Ammon's horn (tissue), 1 donor: ENCODE data around the gene TMBIM6.
"Not testable (repeated sequence)": the region's sequence is repeated elsewhere in the genome, so short reads cannot be mapped to it uniquely, and the experiment has no call there.

ENCODE experiments used
- DNase-seq: peaks from one replicate; pipeline ENCODE4 v3.0.0-alpha.2; 2016; ENCODE audit warnings: low spot score

Gene TMBIM6, protein sequence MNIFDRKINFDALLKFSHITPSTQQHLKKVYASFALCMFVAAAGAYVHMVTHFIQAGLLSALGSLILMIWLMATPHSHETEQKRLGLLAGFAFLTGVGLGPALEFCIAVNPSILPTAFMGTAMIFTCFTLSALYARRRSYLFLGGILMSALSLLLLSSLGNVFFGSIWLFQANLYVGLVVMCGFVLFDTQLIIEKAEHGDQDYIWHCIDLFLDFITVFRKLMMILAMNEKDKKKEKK

DNA sequence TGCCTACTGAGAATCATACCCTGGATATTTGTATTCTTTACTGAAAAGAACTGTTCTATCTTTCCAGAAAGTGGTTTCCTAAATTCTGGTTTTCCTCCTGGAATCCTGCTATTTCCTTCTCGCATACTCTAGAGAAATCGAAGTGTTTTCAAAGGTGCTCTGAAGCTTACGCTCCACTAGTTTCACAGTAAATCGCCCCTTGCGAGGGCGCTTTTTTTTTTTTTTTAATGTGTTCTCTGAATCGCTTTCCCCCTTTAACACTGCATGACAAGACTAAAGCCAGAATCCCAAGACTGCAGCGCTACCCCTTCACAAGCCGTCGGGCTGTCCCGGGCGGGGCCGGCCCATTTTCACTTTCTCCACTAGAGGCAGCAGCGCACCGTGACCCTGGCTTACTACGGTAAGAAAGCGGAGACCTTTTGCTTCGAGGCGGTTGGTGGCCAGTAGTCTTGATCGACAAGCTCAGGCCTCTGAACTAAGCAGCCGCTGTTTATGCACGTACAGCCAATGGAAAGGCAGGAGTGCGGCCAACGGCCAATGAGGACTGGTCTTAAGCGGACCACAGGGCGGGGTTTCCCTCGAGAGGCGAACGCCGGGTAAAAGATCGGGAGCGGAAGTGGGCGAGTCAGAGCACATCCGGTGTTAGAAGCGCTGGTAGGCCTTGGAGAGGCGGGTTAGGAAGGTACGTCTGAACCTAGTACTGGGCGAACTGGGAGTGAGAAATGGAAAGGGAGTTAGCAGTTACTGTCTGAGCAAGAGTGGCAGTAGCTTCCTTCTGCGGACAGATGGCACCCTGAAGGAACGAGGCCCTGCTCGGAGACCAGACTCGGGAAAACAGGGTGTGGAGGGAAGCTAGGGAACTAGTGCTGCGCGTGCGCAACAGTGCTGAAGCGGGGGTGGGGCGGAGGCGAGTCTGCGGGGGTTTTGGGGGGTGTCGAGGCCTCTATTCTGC is at the start of gene TMBIM6:
Gene TMBIM6 (plus strand): TSS at position 628 of the 952 bp plus-strand sequence. CDS start 10,937 bp downstream, outside the sequence.
- peak; percentile 100 for DNase-seq

DNA sequence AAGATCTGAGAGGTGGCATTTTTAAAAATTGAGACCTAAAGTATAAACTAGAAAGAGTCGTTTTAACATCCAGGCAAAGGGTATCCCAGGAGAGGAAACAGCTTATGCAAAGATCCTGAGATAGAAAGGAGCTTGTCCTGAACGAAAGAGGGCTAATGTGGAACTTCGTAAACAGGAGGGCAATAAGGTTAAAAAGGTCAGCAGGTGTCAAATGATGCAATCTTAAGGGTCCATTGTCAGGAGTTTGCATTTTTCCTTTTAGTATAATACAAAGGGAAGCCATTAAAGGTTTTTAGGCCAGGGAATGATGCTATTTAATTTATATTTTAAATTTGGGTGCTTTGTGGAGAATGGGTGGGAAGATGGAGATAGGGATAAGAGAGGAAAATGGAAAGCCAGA is 48.5 kb upstream of the TMBIM6 start:
- no peak for DNase-seq

DNA sequence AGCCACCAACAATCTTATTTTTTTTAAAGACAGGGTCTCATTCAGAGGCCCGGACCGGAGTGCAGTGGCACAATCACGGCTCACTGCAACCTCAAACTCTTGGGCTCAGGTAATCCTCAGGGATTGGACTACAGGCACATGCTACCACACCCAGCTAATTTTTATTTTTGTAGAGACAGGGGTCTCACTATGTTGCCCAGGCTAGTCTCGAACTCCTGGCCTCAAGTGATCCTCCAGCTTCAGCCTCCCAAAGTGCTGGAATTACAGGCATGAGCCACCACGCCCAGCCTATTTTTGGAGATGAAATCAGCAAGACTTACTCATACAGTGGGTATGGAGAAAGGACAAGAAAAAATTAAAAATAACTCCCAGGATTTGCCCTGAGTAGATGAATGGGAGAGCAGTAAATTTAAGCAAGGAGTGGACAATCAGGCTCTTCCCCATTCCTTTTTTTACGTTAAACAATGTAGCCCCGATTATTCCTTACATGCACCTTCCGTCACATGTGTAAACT is 47.4 kb upstream of the TMBIM6 start:
- no peak for DNase-seq

DNA sequence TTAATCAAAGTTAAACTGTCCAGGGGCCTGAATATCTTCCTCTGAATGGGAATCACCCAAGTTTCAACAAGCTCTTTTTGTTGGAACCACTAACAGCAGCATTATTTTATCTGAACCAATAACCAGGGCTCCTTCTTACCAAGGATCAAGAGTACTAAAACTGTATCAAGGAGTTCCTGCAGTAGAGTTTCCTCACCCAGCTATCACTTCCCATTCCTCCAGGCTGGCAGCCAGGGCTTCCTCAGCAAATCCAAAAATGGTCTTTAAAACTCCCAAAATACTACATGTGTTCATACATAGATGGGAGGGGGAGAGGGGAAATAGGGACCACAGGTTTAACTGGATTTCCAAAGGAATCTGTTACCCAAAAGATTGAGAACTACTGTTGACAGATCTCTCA is 44.6 kb upstream of the TMBIM6 start:
- DNase-seq, result no peak

DNA sequence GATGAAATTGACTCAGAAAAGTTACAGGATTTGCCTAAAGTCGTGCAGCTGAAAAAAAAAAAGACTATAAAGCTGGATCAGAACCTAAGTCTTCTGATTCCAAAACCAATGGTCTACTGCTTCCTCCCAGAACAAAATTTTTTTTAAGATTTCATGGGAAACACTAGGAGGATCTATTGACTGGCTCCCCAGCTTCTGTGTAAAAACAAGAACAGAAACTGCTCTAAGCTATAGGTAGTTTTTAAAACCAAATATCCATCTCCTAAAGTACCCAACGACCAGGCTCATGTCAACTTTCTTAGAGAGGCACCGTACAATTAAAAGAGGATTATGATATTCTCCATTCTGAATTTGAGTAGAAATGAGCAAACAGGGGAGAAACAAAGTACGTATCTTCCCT is 43.5 kb upstream of the TMBIM6 start:
- DNase-seq, result no peak

DNA sequence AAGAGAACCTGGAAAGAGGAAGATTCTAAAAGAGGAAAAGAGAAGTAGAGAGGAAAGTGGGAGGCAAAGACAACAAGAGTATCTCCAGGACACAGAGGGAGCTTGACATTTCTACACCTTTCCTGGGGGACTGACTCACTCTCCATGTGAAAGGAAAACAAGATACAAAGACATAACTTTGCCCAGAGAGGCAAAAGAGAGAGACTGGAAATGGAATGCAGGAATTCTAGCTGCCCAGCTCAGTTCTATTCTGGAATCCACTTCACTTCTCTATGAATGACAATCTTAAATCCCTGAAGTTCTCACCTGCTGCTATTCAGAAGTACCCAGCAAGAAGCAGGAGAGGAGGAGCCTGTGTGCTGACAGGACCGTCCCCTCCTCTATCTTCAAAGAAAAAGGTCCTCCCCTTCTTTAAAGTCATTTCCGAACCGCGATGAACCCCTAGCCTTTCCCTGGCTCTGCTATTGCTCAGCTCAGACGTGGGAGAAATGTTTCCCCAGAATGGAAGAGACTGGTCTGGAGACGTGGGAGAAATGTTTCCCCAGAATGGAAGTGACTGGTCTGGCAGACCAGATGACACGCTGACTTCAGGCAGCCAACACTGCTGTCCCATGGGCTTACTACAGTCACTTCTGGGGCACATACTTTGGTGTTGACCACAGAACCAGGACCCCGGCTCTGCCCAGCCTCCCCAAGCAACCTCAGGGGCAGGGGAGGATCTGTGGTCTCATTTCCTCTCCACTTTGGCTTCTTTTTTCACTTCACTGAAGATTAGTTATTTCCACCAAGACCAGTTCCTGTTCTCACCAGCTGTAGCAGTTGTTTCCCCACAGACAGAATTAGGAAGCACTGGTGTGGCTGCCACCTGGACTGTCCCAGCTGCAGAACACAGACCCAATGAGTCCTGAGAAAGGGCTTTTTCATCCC is 42.5 kb upstream of the TMBIM6 start:
- peak; percentile 62 for DNase-seq

DNA sequence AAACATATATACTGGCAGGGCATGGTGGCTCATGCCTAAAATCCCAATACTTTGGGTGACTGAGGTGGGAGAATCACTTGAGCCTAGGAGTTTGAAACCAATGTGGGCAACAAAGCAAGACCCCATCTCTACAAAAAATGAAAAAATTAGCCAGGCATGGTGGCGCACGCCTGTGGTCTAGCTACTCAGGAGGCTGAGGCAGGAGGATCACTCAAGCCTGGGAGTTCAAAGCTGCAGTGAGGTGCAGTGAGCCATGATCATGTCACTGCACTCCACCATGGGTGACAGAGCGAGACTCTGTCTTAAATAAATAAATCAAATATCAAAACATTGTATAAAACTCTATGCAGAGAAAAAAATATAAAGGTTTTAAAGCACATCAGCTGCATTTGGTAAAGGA is 39.3 kb upstream of the TMBIM6 start:
- DNase-seq, result no peak

DNA sequence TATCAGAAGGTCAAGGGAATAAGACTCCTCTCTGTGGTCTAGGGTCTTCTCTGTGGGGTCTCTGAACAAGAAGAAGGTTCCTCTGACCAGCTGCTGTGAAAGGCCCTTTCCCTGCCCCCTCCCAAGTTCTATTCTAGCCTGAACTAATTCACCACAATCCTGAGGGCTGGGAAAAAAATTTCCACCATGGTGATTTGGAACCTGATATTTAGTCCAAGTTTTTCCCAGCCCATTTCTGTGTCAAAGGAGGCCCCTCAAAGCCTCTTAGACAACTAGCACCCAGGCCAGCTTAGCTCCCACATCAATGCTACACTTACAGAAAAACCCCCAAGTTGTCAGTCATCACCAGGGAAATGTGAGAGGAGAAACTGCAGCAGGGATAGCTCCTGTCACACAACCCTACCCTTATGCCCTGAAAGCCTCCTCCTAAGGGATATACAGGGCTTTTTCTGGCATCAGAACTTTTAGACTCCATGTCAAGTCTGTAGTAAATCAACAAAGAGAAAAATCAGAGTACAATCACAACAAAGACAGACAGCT is 38.6 kb upstream of the TMBIM6 start:
- no peak for DNase-seq

DNA sequence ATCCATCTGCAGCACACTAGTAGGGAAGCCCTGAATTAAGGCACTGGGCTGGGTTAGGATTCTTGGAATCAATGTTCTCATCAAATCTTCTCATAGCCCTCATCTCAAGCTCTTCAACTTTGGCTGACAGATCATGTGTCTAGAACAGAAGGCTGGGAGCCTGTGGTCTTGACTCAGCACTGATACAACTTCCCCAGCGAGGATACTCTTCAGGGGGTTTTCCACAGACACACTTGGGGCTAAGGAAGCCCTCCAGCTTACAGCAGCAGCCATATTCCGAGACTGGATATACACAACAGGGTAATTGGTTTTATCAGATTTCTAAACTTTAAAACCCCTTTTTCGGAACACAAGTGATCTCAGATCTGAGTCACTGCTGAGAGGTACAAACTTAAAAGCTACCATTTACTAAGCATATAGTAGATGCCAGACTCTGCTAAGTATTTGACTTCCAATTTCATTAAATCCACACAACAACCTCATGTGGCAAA is 37.7 kb upstream of the TMBIM6 start:
- DNase-seq, result no peak

DNA sequence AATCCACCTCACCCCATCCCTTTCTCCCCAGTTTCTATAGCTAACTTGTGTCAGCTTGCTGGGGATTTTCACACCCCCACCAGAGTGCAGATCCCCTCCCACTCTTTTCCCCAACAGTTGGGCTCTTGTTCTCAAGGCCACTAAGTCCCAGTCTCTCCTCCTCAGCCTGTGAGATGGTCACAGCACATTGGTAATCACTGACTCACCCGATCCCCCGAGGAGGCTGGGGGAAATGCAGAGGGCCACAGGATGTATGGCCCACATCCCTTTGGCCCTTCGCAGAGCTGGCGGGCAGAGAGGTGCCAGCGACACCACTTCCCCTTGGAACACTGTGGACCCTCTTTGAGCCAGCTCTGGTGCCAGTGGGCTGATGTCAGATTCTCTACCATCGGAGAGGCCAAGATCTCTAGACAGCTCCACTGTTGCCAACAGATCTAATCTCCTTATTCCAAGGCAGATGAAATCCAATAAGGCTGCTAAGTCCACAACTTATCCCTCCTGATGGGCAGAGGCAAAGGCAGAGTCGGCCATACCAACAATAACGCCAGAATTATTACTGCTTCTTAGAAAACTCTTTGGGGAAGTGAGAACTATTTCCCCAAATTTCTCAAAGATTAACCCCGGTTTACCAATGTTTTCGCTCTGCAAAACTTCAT is 35.8 kb upstream of the TMBIM6 start:
- DNase-seq, result peak; percentile 49

DNA sequence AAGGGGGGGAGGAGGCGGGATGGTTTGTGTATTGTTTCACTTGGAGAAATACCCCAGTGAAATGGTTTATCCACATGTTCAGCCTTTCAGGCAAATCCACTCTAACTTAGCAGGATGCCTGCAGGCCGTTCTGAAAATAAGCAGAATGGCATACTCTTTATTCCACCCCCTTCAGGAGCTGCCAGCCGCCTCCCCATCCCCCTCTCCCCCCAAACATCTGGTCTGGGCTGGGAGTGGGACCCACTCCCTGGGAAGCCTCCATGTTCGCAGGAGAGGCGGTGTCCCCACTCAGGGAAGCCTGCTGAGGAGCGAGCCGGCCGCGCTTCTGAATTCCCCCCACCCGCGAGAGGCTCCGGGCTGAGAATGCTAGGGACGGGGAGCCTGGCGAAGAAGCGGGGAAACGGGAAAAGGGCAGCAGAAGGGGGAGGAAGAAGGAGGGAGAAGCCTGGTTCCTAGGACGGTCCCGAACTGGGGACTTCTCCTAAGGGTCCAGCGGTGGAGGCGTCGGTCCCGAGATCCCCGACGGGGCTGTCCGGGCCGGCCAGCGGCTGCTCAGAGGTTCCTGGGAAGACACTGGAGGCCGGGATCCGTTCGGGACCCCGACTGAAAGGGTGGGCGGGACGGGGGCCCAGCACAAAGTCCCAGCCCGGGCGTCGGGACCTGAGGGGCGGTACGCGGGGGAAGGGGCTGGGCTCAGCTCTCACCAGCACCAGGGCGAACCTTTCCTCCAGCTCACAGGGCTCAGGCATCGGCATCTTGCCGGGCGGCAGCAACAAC is 34.8 kb upstream of the TMBIM6 start:
- peak; percentile 46 for DNase-seq

DNA sequence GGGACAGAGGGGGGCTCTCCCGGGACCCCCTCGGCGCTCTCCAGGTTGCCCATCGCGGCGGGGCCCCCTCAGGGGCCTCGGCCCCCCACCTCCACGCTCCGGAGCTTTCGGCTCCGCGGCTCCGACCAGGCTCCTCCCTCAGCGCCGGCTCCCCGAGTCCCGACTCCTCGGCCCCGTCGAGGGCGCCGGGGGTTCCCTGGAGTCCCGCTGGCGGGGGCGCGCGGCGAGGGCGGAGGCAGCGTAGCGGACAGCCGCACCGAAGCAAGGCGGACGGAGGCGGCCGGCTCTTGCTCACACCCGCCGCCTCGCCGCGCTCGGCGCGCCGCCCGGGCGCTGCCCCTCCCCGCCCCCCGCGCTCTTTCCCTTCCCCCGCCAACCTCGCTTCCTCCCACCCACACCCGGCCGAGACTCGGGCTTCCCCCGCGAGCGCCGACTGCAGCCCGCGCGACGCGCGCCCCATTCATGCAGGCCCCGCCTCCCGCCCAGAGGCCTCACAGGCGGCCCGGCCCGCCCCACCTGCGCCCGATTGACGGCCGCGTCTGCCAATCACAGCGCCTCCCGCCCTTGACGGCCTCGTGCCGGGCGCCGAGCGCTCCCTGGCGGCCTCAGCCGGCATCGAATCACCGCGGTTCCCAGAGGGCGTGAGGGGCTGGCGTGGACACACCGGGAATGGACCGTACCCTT is 34.1 kb upstream of the TMBIM6 start, which contains the start of gene FMNL3:
Gene FMNL3 (minus strand): TSS at position 278 of the 684 bp plus-strand sequence. CDS start 225 bp downstream, at position 53.
- DNase-seq, result peak; percentile 98

DNA sequence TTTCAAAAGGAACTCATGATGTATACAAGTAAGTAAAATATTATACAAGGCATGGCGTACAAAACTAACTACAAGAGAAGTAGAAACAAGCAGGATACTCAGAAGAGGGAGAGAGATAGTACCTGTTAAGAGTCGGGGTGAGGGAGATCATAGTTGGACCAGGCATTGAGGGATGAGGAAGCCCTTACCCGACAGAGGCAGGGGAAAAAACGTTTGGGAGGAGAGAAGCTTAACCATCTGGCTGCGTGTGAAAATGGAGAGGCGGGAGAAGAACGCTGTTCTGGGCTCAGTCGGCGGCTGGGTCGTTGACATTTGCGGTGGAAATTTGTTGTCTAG is 33.6 kb upstream of the TMBIM6 start:
- DNase-seq, result no peak

DNA sequence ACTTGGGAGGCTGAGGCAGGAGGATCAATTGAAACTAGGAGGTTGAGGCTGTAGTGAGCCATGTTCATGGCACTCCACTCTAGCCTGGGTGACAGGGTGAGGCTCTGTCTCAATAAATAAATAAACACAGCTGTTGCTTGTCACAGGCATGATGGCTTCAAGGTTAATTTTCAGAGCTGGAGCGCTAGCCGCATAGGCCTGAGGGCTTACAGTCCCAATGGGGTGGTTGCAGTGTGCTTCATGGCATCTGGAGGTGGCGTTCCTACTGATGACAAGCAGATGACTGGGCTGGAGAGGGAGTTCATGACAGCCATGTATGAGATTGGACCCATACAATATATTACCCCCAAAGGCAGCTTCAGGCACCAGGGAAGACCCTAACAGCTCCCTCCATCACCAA is 32.5 kb upstream of the TMBIM6 start:
- no peak for DNase-seq

DNA sequence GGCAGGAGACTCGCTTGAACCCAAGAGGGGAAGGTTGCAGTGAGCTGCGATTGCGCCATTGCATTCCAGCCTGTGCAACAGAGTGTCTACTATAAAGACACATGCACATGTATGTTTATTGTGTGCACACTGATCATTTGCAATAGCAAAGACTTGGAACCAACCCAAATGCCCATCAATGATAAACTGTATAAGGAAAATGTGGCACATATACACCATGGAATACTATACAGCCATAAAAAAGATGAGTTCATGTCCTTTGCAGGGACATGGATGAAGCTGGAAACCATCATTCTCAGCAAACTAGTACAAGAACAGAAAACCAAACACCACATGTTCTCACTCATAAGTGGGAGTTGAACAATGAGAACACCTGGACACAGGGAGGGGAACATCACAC is 27.4 kb upstream of the TMBIM6 start:
- DNase-seq, result not testable (repeated sequence)

DNA sequence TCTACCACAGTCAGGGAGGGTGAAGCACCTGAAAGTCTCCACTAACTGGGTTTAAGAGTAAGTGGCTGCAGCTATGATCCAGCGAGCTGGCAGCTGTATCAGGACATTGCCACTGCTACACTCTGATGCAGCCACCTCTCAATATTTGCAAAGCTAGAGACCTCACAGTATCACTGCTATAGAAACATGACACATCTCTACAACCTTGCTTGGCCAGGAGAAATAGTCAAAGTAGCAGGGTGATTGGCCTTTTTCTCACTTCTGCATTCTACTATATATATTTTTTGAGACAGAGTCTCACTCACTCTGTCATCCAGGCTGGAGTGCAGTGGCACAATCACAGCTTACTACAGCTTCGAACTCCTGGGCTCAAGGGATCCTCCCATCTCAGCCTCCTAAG is 24.8 kb upstream of the TMBIM6 start:
- DNase-seq, result no peak

DNA sequence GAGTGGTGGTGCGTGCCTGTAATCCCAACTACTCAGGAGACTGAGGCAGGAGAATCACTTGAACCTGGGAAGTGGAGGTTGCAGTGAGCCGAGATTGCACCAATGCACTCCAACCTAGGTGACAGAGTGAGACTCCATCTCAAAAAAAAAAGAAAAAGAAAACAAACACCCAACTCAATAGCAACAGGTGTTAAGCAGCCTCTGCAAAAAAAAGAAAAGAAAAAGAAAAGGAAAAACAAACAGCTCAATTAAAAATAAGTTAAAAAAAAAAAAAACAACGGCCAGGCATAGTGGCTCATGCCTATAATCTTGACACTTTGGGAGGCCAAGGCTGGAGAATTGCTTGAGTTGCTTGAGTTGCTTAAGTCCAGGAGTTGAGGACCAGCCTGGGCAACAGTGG is 23.6 kb upstream of the TMBIM6 start:
- DNase-seq, result not testable (repeated sequence)

DNA sequence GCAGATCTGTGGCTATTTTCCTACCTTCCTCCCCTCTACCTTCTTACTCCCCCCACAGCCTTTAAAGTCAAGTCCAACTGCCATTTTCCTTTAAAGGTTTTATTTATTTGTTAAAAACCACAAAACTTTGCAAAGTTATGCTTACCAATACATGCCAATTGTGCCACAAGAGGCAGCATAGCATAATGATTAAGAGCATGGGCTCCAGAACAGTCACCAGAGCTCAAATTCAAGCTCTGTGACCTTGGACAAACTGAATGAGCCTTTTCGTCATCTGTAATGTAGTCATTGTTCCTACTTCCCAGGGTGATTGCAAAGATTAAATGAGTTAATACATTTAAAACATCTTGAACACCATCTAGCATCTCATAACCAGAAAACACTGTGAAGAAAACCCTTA is 21.1 kb upstream of the TMBIM6 start:
- DNase-seq, result no peak

DNA sequence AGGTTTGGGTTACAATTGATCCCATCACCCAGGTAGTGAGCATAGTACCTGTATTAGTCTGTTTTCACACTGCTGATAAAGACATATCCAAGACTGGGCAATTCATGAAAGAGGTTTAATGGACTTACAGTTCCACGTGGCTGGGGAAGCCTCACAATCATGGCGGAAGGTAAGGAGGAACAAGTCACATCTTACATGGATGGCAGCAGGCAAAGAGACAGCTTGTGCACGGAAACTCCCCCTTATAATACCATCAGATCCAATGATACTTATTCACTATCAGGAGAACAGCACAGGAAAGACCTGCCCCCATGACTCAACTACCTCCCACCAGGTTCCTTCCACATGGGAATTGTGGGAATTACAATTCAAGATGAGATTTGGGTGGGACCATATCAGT is 20.0 kb upstream of the TMBIM6 start:
- not testable (repeated sequence) for DNase-seq

DNA sequence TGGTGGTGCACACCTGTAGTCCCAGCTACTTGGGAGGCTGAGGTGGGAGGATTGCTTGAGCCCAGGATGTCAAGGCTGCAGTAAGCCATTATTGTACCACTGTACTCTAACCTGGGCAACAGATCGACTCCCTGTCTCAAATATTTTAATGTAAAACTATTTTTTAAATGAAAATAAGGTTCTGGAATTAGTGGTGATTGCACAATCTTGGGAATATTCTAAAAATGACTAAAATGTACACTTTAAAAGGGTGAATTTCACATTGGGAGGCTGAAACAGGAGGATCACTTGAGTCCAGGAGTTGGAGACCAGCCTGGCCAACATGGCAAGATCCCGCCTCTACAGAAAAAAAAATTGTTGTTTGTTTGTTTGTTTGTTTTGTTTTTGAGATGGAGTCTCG is 12.9 kb upstream of the TMBIM6 start:
- no peak for DNase-seq
